Caco-2 (cell line): ENCODE measurements around the gene ACADM. TPM values are rescaled to one million over a fixed set of nuclear protein-coding genes. Genes with fewer than 3 reads are reported as not detected.

Experiments used
- BruUV-seq: library from RNA; stranded (reverse); fragments of 400-500 nt; replicated peaks from 2 replicates; lab custom pipeline; 2021; lab: Mats Ljungman, UMichigan
- CTCF ChIA-PET: fragments of 300-600 bp; sonication (Branson Sonifier 250); formaldehyde crosslinking; loops from one replicate; lab custom pipeline; 2022; ENCODE audit warnings: antibody characterized with exemption; lab: Charles Lee
- POLR2A ChIA-PET: fragments of 300-600 bp; sonication (Branson Sonifier 250); formaldehyde crosslinking; loops from one replicate; lab custom pipeline; 2022; ENCODE audit warnings: antibody characterized with exemption; lab: Charles Lee
- DNase-seq, 2 experiments: peaks; one replicate each; pipeline versions ENCODE4 v3.0.0 to v3.0.0-alpha.2; 2020 to 2022
- H3K27me3 ChIP-seq: replicated peaks from 2 replicates; pipeline ENCODE4 v1.6.0; 2011; ENCODE audit warnings: low read length; ENCODE audit not compliant: control insufficient read depth, insufficient read depth
- H3K36me3 ChIP-seq: 2 replicates; pipeline ENCODE4 v1.5.1; 2011; ENCODE audit warnings: low read length; ENCODE audit not compliant: control insufficient read depth, insufficient read depth
- H3K4me1 ChIP-seq: fragments of 250-450 bp; sonication (Bioruptor Pico); 2 replicates; pipeline ENCODE4 v1.5.1; 2020; ENCODE audit warnings: mild to moderate bottlenecking
- H3K4me3 ChIP-seq: 2 replicates; pipeline ENCODE4 v1.5.1; 2011; ENCODE audit warnings: low read depth, mild to moderate bottlenecking, control low read depth, low read length
- H3K9me3 ChIP-seq: fragments of 250-450 bp; sonication (Bioruptor Pico); 2 replicates; pipeline ENCODE4 v1.5.1; 2020; ENCODE audit warnings: mild to moderate bottlenecking, moderate library complexity
- H3K27ac Mint-ChIP-seq: one replicate; pipeline ENCODE4 v1.8.0; 2022; ENCODE audit warnings: mixed read lengths; ENCODE audit not compliant: unreplicated experiment
- H3K27me3 Mint-ChIP-seq: one replicate; pipeline ENCODE4 v1.8.0; 2022; ENCODE audit warnings: mixed read lengths; ENCODE audit not compliant: insufficient read depth, unreplicated experiment
- H3K36me3 Mint-ChIP-seq: one replicate; pipeline ENCODE4 v1.8.0; 2022; ENCODE audit warnings: mild to moderate bottlenecking, mixed read lengths; ENCODE audit not compliant: insufficient read depth, unreplicated experiment
- H3K4me1 Mint-ChIP-seq: one replicate; pipeline ENCODE4 v1.8.0; 2022; ENCODE audit warnings: low read depth, mixed read lengths; ENCODE audit not compliant: unreplicated experiment
- H3K4me3 Mint-ChIP-seq: one replicate; pipeline ENCODE4 v1.8.0; 2022; ENCODE audit warnings: mild to moderate bottlenecking, moderate library complexity, mixed read lengths; ENCODE audit not compliant: unreplicated experiment
- H3K9me3 Mint-ChIP-seq: one replicate; pipeline ENCODE4 v1.8.0; 2022; ENCODE audit warnings: mixed read lengths; ENCODE audit not compliant: unreplicated experiment
- intact Hi-C: fragments of 100-400 bp; cut with micrococcal nuclease; formaldehyde crosslinking; loops from one replicate; pipeline ENCODE4 v1.10.0; 2022; ENCODE audit not compliant: unreplicated experiment
- total RNA-seq: library from RNA; stranded (reverse); gene quantifications from 2 replicates; pipeline ENCODE4 v1.2.3, GENCODE V29; 2022
- TF ChIP-seq, protein P1 (sequence below), 2 experiments: fragments of 200-600 bp in 1 of 2; IDR thresholded peaks; 1 replicate in 1 of 2; 2 replicates in 1 of 2; pipeline versions ENCODE4 v1.5.1 to v1.8.0; 2011 to 2022; ENCODE audit warnings: antibody characterized with exemption in 1 of 2, control low read depth in 1 of 2, inconsistent platforms in 1 of 2, low read depth in 1 of 2, low read length in 1 of 2, mild to moderate bottlenecking in 1 of 2, moderate library complexity in 1 of 2; ENCODE audit not compliant: insufficient read depth in 1 of 2, severe bottlenecking in 1 of 2, unreplicated experiment in 1 of 2

Gene ACADM
- total RNA-seq, 1 experiment from 2014 or later: 44.4 TPM

DNA sequence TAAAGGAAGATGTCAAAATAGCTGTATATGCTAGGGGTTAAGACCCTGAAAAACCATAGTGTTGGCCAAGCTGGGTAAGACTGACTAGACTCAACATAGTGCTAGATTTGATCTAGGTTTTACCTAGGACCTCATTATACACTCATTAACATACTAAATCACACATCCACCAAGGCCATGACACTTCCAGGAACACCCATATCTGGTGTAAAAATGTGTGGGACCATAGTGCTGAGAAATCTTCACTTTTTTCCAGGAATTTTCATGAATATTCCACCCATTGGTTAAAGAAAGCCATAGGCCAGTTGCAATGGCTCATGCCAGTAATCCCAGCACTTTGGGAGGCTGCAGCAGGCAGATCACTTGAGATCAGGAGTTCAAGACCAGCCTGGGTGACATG is 34.0 kb upstream of the ACADM start:
- Mint-ChIP-seq H3K27ac (no peak overlapping the region), H3K9me3 (no peaks in the 10 kb centered on the region), H3K4me3 (no peak overlapping the region), H3K27me3 (no peaks in the 10 kb centered on the region), H3K4me1 (no peaks in the 10 kb centered on the region), H3K36me3 (no peaks in the 10 kb centered on the region)
- intact Hi-C loops: no loop called here
- BruUV-seq: no TSS peak
- ChIA-PET CTCF (no interaction called here), POLR2A (no interaction called here)
- H3K36me3 ChIP-seq: no peaks in the 10 kb centered on the region
- no peak overlapping the region for H3K4me3 ChIP-seq
- TF ChIP-seq, protein P1, sequence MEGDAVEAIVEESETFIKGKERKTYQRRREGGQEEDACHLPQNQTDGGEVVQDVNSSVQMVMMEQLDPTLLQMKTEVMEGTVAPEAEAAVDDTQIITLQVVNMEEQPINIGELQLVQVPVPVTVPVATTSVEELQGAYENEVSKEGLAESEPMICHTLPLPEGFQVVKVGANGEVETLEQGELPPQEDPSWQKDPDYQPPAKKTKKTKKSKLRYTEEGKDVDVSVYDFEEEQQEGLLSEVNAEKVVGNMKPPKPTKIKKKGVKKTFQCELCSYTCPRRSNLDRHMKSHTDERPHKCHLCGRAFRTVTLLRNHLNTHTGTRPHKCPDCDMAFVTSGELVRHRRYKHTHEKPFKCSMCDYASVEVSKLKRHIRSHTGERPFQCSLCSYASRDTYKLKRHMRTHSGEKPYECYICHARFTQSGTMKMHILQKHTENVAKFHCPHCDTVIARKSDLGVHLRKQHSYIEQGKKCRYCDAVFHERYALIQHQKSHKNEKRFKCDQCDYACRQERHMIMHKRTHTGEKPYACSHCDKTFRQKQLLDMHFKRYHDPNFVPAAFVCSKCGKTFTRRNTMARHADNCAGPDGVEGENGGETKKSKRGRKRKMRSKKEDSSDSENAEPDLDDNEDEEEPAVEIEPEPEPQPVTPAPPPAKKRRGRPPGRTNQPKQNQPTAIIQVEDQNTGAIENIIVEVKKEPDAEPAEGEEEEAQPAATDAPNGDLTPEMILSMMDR (IDR thresholded peaks at IDR 0.05; ENCODE audit: insufficient read depth in 1 of 2, low read depth in 1 of 2, low read length in 1 of 2, severe bottlenecking in 1 of 2, unreplicated experiment in 1 of 2): no peak
- DNase-seq: no peak
- H3K4me1 ChIP-seq: no peaks in the 10 kb centered on the region
- H3K27me3 ChIP-seq: no peaks in the 10 kb centered on the region
- H3K9me3 ChIP-seq: no peaks in the 10 kb centered on the region

DNA sequence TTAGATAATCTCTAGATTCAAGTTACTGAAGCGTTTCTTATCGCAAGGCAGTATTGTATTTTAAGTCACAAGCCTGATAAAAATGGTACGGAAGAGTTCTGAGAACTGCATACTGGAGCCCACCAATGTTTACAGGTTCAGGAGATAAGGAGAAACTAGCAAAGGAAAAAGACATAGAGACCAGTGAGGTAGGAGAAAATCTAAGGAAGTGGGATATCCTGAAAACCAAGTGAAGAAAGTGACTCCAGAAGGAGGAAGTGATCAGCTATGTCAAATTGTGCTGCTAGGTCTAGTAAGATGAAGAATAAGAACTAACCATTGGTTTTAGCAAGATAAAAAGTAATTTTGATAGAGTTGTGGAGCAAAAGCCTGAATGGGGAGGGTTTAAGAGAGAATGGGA is 31.0 kb upstream of the ACADM start:
- Mint-ChIP-seq H3K27me3 (no peaks in the 10 kb centered on the region), H3K27ac (no peak overlapping the region), H3K36me3 (no peaks in the 10 kb centered on the region), H3K4me1 (no peaks in the 10 kb centered on the region), H3K9me3 (no peaks in the 10 kb centered on the region), H3K4me3 (no peak overlapping the region)
- intact Hi-C loops: no loop called here
- Histone ChIP-seq H3K4me3 (no peak overlapping the region), H3K4me1 (no peaks in the 10 kb centered on the region), H3K9me3 (no peaks in the 10 kb centered on the region), H3K36me3 (no peaks in the 10 kb centered on the region), H3K27me3 (no peaks in the 10 kb centered on the region)
- ChIA-PET POLR2A (no interaction called here), CTCF (no interaction called here)
- BruUV-seq: no TSS peak
- no peak for DNase-seq
- TF ChIP-seq, protein P1 (IDR thresholded peaks at IDR 0.05; ENCODE audit: insufficient read depth in 1 of 2, low read depth in 1 of 2, low read length in 1 of 2, severe bottlenecking in 1 of 2, unreplicated experiment in 1 of 2): no peak

DNA sequence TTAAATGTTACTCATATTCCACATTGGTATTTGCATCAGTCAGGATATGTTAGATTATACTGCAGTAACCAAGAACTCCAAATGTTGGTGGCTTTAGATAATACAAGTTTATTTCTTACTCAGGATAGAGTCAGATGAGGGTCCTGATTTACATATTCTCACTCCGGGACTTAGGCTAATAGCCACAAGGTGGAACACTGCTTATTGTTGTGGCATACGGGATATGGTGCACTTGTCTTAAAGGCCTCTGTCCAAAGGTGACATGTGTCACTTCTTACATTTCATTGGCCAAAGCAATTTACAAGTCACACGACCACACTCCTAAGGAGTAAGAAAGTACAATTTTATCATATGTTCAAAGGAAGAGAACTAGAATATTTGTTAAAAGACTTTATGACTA is 28.5 kb upstream of the ACADM start:
- H3K9me3 ChIP-seq: no peaks in the 10 kb centered on the region
- no TSS peak for BruUV-seq
- POLR2A ChIA-PET: no interaction called here
- Mint-ChIP-seq H3K27me3 (no peaks in the 10 kb centered on the region), H3K9me3 (no peaks in the 10 kb centered on the region), H3K27ac (no peak overlapping the region), H3K36me3 (no peaks in the 10 kb centered on the region), H3K4me1 (no peaks in the 10 kb centered on the region), H3K4me3 (no peak overlapping the region)
- H3K4me3 ChIP-seq: no peak overlapping the region
- no peaks in the 10 kb centered on the region for H3K36me3 ChIP-seq
- H3K4me1 ChIP-seq: no peaks in the 10 kb centered on the region
- intact Hi-C loops: no loop called here
- DNase-seq: no peak
- TF ChIP-seq, protein P1 (IDR thresholded peaks at IDR 0.05; ENCODE audit: insufficient read depth in 1 of 2, low read depth in 1 of 2, low read length in 1 of 2, severe bottlenecking in 1 of 2, unreplicated experiment in 1 of 2): no peak
- CTCF ChIA-PET: no interaction called here
- no peaks in the 10 kb centered on the region for H3K27me3 ChIP-seq
